G401 (cell line): ENCODE data around the gene GNA12. TPM values are rescaled to one million over a fixed set of nuclear protein-coding genes. Genes with fewer than 3 reads are reported as not detected.
A peak's percentile ranks its signal among the peaks of the same experiment; 100 is the strongest.
"Not testable (repeated sequence)": the region's sequence is repeated elsewhere in the genome, so short reads cannot be mapped to it uniquely, and the experiment has no call there.

Source experiments
- DNase-seq: peaks from one replicate; pipeline ENCODE4 v3.0.0-alpha.2; 2015; ENCODE audit warnings: low spot score
- in situ Hi-C: cut with HindIII; loops from 2 replicates; pipeline ENCODE4 v1.10.0; 2016; ENCODE audit warnings: low sequenced_read_pairs, mixed read lengths
- total RNA-seq: library from RNA; depleted of rRNA; stranded (reverse); fragments of >200 nt; shearing (Covaris generic); gene quantifications from 2 replicates; pipeline ENCODE4 v1.2.3, GENCODE V29; 2014

Gene GNA12
- total RNA-seq, 1 experiment from 2014 or later, result 17.7 TPM

DNA sequence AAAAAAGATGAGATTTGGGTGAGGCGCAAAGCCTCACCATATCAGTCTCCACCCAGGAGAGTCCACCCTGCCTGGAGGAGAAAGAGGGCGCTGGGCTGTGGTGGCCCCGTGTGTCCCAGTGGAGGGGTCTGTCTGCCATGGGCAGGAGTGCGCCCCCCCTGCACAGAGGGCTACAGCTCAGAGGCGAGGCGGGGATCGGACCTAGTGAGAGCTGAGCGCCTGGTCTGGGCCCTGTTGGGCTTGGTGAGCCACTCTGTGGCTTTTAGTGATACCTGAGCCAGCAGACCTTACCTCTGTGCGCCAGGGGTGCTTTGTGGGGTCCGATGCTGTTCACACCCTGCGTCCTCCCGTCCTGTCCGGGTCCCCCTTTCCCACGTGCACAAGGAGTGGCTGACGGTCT, 25.9 kb upstream of the GNA12 start:
- in situ Hi-C loops, result no loop called here
- no peak for DNase-seq

DNA sequence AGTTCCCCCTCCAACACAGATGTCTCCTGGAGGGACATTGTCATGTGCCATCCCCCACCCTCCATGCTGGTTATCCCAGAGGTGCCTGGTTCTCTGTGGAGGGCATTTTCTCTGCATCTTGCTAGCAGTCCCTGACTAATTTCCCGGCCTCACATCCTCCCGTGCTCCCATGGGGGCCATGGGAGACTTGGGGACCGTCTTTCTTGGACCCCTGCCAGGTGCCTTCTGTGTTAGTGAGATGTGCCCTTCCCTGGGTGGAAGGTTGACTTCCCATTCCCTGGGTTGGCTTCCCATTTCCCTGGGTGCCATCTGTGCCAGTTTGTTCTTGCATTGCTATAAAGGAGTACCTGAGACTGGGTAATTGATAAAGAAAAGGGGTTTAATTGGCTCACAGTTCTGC, 22.5 kb upstream of the GNA12 start:
- no peak for DNase-seq
- in situ Hi-C loops, result no loop called here

DNA sequence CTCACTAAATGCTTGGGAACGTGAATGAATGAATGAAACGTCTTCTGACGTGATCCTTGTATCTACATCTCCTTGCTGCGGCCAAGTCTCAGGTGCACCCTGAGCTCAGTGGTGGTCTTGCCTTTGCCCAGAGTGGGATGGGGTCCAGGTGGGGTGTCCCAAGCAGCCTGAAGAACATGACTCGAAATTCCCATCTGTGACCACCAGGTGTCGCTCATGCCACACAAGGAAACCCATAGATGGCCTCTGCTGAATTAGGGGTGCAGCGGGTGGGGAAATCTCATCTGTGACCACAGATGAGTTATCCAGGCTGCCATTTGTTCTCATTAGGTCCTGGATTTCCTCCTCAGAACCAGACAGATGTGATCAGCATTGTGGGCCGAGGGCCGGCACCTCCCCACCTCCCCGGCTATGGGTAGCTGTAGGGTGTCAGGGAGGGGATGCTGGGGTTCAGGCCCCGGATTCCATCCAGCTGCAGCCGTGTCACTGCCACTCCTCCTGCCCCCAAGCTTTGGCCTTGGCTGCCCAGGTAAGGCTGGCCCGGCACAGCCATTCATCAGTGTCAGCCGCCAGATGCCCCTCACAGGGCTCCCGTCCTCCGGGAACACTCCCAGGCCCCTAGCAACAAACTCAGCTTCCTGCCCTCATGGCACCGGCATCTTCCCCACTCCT, 21.0 kb upstream of the GNA12 start:
- peak; percentile 68 for DNase-seq
- in situ Hi-C loops, result no loop called here

DNA sequence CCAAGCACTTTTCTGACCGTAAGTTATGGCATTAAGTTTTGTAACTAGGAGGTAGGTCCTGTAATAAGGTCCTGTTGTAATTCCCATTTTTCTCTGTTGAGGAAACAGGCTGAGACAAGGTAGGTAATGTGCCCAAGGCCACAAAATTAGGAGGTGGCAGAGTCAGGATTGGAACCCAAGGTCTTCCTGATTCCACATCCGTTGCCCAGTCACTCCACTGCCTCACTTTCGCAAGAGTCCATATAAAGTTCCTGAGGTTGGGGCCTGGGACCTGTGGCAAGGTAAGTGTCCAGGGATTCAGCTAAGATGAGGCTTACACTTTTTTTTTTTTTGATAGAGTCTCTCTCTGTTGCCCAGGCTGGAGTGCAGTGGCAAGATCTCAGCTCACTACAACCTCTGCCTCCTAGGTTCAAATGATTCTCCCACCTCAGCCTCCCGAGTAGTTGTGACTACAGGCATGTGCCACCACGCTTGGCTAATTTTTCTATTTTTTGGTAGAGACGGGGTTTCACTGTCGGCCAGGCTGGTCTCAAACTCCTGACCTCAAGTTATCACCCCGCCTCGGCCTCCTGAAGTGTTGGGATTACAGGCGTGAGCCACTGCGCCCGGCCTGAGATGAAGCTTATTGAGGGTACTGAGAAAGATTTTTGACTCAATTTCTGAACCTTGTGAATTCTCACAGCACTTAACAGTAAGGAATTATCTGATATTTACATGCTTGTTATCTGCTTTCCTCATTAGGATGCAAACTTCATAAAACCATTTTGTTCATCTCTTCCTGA, 20.3 kb upstream of the GNA12 start:
- no peak for DNase-seq
- in situ Hi-C loops, result no loop called here

DNA sequence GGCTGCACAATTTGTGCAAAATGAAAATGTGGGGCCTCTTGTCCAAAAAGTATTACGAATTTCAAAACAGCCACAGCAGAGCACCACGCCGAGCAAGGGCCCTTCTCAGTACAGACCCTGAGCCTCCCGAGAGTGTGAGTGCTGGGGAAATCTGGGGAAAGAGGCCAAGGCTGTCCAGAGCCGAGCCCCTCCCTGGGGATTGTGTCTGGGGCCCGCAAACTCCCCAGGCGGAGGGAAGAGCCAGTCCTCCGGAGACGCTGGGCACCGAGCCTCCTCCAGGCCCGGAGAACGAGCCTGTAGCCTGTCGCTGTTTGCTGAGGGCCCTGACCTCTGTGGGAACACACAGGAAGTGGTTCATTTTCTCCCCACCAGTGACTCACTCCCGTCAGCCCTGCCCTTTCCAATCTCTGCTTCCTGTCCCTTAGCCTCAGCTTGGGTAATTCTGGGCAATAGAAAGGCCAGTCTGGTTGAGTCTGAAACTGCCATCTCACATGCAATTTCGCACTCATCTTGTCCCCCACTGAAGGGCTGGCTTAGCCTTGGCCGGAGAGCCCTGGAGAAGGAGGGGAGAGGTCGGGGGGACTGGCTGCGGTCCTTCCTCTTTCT, 19.5 kb upstream of the GNA12 start:
- in situ Hi-C loops, result no loop called here
- peak; percentile 10 for DNase-seq

DNA sequence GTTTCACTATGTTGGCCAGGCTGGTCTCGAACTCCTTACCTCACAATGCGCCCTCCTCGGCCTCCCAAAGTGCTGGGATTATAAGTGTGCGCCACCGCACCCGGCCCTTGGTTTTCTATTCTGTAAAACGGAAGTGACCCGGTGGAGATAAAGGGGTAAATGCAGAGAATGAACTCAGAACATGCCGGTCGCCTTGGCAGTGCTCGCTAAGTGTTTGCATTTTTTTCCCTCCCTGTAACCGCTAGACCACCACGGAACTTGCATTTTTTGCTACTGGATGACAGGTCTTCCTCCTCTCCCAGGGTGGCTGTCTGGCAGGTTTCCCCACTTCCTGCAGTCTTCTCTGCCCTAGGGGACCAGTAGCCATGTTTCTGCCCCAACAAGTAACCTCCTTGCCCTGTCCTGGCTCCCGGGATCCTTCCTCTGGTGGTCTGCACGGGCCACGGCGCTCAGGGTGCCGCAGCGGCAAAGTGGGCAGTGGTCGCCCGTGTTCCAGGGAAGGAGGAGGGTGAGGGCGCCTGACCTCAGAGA, 18.8 kb upstream of the GNA12 start:
- no peak for DNase-seq
- in situ Hi-C loops, result no loop called here

DNA sequence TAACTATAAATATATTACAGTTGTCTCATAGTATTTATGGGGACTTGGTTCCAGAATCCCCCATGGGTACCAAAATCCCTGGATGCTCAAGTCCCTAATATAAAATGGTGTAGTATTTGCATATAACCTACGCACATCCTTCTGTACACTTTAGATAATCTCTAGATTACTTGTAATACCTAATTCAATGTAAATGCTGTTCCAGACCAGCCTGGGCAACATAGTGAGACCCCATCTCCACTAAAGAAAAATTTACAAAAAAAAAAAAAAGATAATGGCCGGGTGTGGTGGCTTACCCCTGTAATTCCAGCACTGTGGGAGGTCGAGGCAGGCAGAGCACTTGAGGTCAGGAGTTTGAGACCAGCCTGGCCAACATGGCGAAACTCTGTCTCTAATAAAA, 17.4 kb upstream of the GNA12 start:
- DNase-seq, result no peak
- in situ Hi-C loops, result no loop called here

DNA sequence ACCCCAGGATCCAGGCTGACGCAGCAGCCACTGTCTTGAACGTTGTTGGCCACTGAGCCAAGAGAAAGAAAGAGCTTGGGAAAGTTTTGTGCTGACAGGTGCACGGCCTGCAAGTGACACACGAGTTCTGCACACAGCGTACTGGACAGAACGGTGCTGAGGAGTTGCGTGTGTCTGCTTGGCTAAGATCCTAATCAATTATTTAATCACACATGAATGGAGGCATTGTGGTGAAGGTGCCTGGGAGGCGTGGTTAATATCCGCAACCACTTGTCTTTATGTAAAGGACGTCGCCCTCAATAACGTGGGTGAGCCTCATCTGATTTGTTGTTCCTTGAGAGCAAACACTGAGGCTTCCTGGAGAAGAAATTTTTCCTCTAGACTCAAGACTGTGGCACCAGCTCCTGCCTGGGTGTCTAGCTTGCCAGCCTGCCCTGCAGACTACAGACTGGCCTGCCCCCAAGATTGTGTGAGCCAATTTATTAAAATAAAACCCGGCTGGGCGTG, 16.6 kb upstream of the GNA12 start:
- in situ Hi-C loops, result no loop called here
- peak; percentile 29 for DNase-seq

DNA sequence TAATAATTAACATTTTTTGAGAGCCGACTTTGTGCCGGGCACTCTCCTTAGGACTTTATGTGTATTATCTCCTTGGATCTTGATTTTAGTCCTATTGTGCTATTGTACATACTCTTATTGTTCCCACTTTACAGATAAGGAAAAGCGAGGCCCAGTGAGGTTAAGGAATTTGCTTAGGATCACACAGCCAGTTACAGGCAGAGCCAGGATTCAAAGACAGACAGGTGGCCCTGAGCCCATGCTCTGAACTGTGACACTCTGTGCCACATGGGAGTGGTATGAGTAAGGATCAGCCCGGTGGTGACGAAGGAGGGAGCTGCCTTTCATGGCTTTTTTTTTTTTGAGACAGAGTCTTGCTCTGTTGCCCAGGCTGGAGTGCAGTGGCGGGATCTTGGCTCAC, 15.8 kb upstream of the GNA12 start:
- in situ Hi-C loops, result no loop called here
- DNase-seq, result no peak

DNA sequence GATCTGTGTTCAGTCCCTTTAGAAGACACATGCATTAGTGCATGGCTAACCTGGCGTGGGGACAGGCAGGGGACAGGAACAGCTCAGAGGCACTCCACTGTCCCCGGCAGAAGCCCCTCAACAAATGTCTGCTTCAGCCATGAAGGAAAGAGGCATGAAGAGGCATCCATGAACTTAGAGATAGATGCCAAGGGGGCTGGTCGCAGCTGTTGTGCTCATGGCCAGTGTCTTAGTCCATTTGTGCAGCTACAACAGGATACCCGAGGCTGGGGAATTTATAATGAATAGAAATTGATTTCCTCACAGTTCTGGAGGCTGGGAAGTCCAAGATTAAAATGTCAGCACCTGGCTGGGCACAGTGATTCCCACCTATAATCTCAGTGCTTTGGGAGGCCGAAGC, 14.5 kb upstream of the GNA12 start:
- in situ Hi-C loops, result no loop called here
- no peak for DNase-seq

DNA sequence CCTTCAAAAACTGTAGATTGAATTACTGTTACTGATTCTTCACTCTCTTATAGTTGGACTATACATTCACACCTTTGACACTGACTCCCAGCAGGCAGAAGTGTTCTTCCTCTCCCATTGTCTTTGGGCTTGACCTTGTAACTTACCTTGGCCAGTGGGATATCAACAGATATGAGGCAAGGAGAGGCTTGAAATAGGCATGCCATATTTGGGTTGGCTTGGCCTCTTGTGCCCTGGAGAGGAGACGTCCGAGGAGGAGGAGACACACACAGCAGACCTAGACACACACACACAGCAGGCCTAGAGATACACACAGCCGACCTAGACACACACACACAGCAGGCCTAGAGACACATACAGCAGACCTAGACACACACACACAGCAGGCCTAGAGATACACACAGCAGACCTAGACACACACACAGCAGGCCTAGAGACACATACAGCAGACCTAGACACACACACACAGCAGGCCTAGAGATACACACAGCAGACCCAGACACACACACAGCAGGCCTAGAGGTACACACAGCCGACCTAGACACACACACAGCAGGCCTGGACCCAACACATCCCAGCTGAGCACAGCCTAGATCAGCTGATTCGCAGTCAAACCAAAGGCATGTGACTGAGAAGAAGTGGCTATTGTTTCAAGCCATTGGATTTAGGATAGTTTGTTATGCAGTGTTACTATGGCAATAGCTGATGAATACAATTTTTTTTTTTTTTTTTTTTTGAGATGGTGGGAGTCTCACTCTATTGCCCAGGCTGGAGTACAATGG, 12.5 kb upstream of the GNA12 start:
- DNase-seq, result no peak
- in situ Hi-C loops, result no loop called here

DNA sequence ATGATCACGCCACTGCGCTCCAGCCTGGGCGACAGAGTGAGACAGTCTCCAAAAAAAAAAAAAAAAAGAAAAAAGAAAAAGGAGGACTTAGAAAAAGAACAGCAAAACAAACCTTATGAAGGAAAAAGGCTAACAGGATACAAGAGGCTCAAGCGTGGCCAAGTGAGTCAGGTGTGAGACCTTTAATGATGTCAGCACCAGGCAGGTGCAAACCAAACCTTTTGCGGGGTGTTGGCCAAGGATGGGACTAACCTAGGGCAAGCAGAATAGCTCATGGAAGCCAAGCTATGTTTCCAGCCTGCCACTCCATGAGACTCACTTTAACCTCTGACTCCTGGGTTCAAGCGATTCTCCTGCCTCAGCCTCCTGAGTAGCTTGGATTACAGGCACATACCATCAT, 11.3 kb upstream of the GNA12 start:
- in situ Hi-C loops, result no loop called here
- DNase-seq, result no peak

DNA sequence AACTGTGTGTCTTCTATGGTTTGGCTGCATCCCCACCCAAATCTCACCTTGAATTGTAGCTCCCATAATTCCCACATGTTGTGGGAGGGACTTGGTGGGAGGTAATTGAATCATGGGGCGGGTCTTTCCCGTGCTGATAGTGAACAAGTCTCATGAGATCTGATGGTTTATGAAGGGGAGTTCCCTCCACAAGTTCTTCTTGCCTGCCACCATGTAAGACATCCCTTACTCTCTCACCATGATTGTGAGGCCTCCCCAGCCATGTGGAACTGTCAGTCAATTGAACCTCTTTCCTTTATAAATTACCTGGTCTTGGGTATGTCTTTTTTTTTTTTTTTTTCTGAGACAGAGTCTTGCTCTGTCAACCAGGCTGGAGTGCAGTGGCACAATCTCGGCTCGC, 9.4 kb upstream of the GNA12 start:
- in situ Hi-C loops, result not testable (repeated sequence)

DNA sequence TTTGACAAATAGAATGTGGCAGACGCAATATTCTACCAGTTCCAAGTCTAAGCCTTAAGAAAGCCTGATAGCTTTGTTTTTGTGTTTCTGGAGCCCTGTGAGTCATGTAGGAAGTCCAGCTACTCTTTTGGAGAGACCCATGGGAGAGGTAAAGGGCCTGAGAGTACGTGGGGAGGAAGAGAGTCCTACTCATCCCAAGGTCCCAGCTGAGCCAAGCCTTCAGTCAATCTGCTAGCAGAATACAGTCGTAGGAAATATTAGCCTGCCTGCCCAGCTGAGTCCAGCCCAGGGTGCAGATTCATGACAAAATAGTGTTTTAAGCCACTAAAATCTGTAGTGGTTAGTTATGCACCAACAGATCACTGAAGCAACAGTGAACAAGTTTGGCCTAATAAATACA, 9.0 kb upstream of the GNA12 start:
- in situ Hi-C loops, result no loop called here
- no peak for DNase-seq

More for the DNA sequence above, 9.4 kb upstream of the GNA12 start:
- DNase-seq, result not testable (repeated sequence)

DNA sequence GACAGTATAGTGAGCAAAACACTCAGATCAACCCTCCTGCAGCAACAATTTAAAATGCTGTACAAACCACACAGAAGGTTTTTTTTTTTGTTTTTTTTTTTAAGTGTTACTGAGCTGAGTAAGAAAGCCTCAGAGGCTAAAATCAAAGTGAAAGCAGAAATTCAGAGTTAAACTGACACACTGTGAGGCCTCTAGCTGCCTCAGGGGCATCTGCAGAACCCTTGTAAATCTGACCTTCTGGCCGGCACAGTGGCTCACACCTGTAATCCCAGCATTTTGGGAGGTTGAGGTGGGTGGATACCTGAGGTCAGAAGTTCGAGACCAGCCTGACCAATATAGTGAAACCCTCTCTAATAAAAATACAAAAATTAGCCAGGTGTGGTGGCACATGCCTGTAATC, 7.4 kb upstream of the GNA12 start:
- in situ Hi-C loops, result no loop called here
- no peak for DNase-seq

DNA sequence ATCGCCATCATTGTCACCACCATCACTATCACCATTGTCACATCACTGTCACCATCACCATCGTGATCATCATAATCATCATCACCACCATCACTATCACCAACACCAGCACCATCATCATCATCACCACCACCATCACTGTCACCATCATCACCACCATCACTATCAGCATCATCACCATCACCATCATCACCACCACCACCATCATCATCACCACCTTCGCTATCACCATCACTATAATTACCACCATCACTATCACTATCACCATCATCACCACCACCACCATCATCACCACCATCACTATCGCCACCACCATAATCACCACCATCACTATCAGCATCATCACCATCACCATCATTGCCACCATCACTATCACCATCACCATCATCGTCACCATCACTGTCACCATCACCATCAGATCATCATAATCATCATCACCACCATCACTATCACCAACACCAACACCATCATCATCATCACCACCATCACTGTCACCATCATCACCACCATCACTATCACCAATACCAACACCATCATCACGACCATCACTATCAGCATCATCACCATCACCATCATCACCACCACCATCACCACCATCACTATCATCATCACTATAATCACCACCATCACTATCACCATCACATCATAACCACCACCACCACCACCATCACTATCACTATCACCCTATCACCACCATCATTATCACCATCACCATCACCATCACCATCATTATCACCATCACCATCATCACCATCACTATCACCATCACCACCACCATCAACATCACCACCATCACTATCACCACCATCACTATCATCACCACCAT, 6.0 kb upstream of the GNA12 start:
- DNase-seq, result no peak
- in situ Hi-C loops, result no loop called here

DNA sequence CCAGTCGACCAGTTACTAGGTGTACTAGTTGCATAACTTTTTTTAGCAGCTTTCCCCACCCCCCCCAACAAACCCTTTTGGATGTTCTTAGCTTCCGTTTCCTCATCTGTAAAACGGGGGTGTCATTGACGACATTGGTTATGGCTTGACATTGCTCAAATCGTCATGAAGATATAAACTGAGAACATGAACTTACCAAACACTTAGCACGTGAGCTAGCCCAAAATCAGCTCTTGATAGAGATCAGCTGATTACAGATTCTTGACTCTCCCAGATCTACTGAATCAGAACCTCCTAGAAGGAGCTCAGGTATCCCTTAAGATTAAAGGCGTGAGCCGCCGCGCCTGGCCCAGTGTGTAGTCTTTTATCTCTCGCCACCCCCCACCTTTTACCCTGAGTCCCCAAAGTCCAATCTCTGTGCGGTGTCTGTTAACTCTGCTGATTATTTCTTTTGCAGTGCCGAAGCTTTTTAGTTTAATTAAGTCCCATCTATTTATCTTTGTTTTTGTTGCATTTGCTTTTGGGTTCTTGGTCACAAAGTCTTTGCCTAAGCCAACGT, 1.0 kb upstream of the GNA12 start:
- no peak for DNase-seq
- in situ Hi-C loops, result no loop called here

DNA sequence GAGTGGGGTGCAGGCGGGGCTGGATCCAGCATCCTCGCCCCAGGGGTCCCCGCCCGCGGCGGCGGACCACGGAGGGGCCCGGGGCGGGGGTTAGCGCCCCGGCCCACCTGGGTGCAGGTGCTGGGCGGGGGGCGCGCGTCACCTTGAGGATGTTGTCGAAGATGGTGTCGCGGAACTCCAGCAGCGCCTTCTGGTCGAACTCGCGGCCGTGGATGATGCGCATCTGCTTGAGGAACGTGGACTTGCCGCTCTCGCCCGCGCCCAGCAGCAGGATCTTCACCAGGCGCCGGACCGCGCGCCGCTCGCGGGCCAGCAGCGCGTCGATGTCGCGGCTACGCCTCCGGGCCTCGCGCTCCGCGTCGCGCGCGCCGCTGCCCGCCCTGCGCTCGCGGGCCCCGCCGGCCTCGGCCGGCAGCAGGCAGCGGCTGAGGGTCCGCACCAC, 376 bp downstream of the GNA12 start:
- DNase-seq, result no peak
- in situ Hi-C loops, result no loop called here
